22Rv1 (cell line): ENCODE measurements around the gene NKG7.
"Not testable (repeated sequence)": the region's sequence is repeated elsewhere in the genome, so short reads cannot be mapped to it uniquely, and the experiment has no call there.

ENCODE experiments used
- H3K27ac ChIP-seq: fragments of 450-650 bp; 2 replicates; pipeline ENCODE4 v1.5.1; 2017
- ZFX ChIP-seq: fragments of 450-650 bp; IDR thresholded peaks from 2 replicates; pipeline ENCODE4 v1.6.1; 2017; ENCODE audit warnings: antibody characterized with exemption, borderline replicate concordance
- TF ChIP-seq, protein P1 (sequence below): fragments of 450-650 bp; IDR thresholded peaks from 2 replicates; pipeline ENCODE4 v1.5.1; 2017; ENCODE audit warnings: mild to moderate bottlenecking

The NKG7 gene

DNA sequence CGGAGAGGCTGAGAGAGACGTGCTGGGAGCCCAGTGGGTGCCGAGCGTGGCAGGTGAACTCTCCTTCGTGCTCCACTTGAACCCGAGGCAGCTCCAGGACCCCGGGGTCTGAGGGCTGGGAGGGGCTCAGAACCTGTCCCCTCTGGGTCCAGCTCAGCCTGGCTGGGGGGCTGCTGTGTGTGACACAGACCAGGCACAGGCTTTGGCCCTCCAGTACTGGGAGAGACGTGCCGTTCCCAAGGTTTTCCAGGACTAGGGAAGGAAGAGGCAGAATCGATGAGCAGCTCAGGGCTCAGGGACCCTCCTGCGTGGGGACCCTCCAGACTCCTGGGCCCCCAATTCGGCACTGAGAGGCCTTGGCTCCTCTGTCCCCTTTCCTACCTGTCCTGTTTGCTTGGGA lies 42.7 kb upstream of the NKG7 start:
- H3K27ac ChIP-seq, result no peak overlapping the region
- TF ChIP-seq ZFX, result no peak
- TF ChIP-seq, protein P1, sequence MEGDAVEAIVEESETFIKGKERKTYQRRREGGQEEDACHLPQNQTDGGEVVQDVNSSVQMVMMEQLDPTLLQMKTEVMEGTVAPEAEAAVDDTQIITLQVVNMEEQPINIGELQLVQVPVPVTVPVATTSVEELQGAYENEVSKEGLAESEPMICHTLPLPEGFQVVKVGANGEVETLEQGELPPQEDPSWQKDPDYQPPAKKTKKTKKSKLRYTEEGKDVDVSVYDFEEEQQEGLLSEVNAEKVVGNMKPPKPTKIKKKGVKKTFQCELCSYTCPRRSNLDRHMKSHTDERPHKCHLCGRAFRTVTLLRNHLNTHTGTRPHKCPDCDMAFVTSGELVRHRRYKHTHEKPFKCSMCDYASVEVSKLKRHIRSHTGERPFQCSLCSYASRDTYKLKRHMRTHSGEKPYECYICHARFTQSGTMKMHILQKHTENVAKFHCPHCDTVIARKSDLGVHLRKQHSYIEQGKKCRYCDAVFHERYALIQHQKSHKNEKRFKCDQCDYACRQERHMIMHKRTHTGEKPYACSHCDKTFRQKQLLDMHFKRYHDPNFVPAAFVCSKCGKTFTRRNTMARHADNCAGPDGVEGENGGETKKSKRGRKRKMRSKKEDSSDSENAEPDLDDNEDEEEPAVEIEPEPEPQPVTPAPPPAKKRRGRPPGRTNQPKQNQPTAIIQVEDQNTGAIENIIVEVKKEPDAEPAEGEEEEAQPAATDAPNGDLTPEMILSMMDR, result no peak

DNA sequence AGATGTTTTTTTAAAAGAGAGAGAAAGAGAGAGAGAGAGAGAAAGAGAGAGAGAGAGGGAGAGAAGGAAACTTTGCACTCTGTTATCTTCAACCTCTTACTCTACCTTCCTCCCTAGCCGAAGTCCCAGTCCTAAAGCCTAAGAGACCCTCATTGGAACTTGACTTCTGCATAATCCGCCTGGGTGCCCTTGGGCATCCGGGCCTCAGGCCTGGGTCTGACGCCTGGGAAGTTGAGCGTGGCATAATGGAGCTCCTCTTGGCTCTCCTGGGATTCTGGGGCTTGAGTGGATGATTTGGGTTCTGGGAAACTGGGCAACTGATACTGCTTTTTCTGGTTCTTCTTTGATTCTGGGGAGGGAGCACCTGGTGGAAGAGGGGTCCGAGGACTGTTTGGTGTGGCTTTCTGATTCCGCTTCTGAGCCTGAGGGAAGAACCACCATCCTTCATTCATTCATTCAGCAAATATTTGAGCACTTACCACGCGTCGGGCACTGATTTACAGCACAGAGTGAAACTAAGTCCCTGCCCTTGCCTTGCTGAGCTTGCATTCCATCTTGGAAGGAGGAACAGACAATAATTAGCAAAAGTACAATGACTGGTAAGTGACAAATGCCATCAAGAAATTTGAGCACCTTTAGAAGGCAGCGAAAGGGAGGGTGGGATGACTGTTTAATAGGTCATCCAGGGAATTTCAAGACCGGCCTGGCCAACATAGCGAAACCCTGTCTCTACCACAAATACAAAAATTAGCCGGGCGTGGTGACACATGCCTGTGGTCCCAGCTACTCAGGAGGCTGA lies 38.7 kb upstream of the NKG7 start:
- no peak overlapping the region for H3K27ac ChIP-seq
- TF ChIP-seq, protein P1, result no peak
- no peak for TF ChIP-seq ZFX

DNA sequence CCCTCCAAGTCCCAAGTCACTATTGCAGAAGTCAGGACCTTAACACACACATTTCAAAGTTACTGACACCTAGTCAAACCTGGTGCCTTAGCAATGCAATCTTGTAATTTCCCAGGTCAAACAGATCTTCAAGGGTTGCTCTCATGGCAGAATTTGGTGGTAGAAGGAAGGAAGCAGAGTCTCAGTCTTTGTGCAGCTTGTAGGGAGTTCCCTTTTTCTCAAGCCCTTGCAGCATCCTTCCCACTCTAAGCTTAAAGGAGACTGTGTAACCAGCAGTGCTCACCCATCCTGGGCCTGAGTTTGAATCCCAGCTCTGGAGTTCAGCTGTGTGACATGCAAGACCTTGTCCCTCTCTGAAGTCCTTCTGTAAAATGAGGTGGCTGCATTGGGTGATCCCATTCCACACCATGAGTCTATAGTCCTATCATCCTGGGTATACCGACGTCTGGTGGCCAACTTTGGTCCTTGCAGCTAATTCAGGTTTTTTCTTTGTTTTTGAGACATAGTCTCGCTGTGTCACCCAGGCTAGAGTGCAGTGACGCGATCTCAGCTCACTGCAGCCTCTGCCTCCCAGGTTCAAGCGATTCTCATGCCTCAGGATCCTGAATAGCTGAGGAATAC lies 35.2 kb upstream of the NKG7 start:
- no peak for TF ChIP-seq ZFX
- TF ChIP-seq, protein P1, result peak; percentile 38
- H3K27ac ChIP-seq, result no peak overlapping the region

DNA sequence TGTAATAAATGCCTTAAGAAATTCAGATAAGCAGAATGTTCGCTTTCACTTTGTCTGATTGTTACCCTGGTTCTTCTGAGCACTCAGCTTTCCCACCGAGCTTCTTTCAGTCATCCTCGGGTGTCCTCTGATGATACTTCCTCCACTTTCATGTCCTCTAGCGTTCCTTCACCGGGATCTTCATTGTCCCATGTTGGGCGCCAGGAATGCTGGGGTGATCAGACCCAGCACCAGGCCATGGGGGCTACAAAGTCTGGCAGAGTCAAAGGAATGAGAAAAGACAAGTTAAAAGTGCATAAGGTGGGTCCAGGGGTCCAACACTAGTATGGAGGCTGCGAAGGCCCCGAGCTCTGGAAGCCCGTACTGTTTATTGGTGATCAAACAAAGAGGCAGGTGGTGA lies 29.7 kb upstream of the NKG7 start:
- H3K27ac ChIP-seq, result no peak overlapping the region
- TF ChIP-seq, protein P1, result no peak

DNA sequence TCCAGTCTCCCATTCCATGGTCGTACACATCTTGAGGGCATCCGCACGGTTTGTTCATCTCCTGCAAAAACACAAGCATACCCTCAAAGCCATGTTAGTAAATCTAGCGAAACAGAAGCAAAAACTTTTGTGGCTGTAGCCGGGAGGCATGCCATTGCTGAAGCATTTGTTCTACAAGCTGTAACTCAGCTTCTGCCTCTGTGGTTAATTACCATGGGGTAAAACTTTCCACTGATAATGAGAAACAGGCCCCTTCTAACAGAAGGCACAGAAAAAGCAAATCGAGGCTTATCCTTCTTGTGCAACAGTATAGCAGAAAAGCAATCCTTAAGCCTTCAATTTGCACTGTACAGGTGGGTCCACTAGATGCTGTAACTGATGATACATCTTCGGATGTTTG lies 27.5 kb upstream of the NKG7 start:
- H3K27ac ChIP-seq, result not testable (repeated sequence)

DNA sequence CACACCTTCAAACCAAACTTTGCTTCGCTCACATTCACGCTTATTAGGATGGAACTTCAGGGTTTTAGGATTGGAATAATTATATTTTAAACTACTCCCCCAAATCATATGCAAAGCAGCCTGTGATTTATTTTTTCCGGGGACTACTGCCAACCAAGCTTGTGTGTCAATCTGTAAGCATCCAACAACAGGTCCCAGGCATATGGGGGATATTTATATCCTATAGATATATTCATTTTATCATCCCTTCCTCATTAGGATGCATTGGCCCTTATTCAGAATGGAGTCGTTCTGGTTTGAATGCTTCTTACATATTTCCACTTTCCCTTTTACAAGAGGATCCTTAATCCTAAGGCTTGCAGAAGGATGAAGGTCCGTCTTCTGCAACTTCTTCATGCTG lies 26.8 kb upstream of the NKG7 start:
- no peak for TF ChIP-seq ZFX
- TF ChIP-seq, protein P1, result no peak
- H3K27ac ChIP-seq, result no peak overlapping the region

DNA sequence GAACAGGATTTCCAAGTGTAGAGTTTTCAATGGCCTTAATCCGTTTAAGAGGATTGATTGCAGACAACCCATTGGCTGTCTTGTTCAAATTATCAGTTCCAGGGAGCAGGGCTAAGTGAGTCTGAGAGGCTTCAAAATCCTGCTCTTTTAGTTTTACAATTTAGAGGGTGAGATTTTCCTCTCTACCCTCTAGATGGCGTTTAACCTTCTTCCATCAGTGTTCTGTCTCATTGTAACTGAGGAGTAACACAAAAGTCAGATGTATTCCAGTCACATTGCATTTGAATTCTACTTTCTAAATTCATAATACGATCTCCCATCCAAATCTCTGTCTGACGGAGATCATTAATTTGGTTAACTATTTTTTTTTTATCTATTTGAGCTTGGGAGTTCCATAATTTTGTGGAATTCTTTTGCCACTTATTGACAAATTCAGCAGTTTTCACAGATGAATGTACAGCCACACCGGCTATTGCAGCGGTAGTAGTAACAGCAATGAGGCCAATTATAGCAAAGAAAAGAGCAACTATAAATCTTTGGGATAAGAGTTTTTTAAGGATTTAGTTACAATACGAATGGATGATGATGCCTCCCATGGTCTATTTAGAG lies 25.7 kb upstream of the NKG7 start:
- no peak for TF ChIP-seq ZFX
- TF ChIP-seq, protein P1, result peak; percentile 74
- H3K27ac ChIP-seq, result no peak overlapping the region

DNA sequence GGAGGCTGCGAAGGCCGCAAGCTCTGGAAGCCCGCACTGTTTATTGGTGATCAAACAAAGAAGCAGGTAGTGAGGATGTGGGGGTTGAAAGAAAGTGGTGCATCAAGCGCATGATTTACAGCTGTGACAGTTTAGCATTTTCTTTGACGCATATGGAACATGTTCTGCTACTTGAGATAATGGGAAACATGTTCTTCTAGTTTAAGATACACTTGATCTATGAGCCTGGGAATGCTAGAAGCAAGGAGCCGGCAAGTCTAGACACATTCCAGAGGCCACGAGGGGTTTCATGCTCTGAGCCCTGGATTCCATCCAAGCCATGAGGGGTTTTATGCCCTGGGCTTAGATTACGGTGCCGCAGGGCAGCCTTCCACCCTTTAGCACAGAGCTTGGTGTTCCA lies 25.0 kb upstream of the NKG7 start:
- H3K27ac ChIP-seq, result not testable (repeated sequence)
